ENCODE data around the gene RIOK3. TPM values are rescaled to one million over a fixed set of nuclear protein-coding genes. Genes with fewer than 3 reads are reported as not detected.
"Not testable (repeated sequence)": the region's sequence is repeated elsewhere in the genome, so short reads cannot be mapped to it uniquely, and the experiment has no call there.

RIOK3 gene
- 25.6 and 34.9 TPM in 2 replicates for total RNA-seq (2014; rRNA removed; shearing (Covaris generic))

- DNase-seq (ENCODE audit: low spot score): peak; percentile 95
Observed at GRCh38 chr18:23452728-23453679, at the start of gene RIOK3. RIOK3 (plus strand) TSS chr18:23453287; CDS start chr18:23453440, 153 bp downstream.

DNA sequence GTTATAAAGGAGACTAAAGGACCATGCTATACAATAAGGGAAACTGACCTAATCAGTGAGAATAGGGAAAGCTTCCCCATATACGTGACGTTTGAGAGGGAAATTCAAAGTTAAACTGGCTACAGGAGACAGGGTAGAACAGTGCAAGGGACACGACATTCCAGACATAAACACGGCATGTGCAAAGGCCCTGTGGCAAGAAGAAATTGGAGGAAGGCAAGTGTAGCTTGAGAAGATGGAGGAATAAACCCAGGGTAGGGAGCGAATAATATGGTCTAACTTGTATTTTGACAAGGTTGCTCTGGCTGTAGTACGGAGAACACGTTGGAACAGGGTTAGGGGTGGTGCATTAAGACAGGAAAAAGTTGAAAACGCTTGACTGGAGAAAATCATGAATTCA, 49.8 kb upstream of the RIOK3 start:
- DNase-seq (ENCODE audit: low spot score): no peak

GRCh38 chr18:23405636-23406035, 47.5 kb upstream of the RIOK3 start:
- DNase-seq (ENCODE audit: low spot score): no peak

DNA sequence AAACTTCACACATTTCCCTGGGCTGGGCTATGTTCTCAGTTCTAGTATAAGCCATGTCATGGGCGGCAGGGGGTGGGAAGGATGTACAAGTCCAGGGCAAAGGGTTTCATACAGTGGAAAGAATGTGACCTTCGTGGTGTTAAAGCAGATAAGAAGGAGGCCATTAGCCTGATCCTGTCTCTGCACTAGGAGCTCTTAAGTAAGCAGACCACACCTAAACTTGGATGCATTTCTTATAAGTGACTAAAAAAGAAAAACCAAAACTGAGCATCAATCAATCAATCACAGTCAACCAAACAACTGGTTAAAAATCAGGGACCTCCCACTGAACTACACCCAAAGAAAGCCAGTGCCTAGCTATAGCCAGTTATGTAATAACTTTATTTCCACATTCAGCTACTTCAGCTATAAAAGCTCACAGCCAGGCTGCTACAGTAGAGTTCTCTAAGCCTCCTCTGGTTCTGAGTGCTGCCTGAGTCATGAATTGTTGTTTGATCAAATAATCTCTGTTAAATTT, 46.8 kb upstream of the RIOK3 start:
- no peak for DNase-seq (ENCODE audit: low spot score)

DNA sequence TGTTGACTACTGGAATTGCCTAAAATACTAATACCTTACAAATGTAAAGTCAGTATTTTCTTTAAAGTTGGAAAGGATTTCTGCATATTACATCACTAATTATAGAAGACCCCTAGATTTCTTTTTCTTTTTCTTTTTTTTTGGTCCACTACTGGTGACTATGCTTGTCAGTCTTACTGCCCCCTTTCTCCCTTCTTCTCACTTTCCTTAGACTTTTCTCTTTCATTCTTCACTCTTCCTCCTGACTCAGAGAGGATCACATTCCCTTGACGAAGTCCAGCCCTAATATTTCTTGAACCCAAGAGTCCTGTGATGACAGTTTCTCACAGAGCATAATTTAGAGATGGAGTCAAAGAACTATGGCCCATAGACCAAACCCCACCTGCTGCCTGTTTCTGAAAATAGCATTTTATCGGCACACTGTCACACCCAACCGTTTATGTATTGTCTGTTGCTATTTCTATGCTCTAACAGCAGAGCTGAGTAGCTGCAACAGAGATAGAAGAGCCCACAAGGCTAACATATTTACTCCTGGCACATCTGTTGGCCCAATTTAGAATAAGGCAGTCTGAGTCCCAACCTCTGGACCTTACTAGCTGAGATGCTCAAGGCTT, 40.6 kb upstream of the RIOK3 start:
- DNase-seq (ENCODE audit: low spot score): no peak

- DNase-seq (ENCODE audit: low spot score): no peak
Observed at GRCh38 chr18:23415515-23415914, 37.6 kb upstream of the RIOK3 start.

DNA sequence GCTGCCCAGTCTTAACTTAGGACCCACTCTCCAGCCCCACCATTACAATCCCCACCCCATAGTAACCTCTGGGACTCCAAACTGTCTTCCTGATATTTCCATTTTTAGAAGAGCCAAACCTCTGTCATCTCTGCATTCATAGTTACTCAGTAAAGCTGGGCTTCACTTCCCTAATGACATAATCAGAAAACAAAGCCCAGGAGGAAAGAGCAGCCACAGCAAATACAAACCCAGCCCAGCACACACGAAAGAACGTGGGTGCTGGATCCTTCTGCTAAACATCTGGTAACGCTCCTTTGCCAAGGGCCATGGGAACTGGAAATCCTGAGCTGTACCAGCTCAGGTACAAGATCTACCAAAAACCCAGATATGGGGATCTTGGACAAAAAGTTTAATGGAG, 36.8 kb upstream of the RIOK3 start:
- DNase-seq (ENCODE audit: low spot score): no peak

DNA sequence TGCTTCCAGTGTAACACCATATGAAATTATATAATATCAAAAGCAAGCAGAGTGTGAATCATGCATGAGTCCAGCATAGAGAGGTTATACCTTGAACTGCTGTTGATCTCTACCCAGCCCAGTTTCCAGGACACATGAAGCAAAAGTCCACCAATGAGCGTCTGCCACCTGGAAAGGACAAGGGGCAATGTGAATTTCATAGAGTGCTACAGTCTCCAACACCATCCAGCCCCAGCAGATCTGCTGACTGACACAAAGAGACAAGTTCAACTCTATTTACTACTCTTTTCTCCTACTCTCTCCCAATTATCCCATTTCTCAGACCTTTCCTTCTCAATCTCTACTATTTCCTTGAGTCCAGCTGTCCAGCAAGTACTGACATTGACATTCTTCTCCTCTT, 31.8 kb upstream of the RIOK3 start:
- DNase-seq (ENCODE audit: low spot score): no peak

GRCh38 chr18:23422751-23423418, 30.2 kb upstream of the RIOK3 start:
- peak; percentile 58 for DNase-seq (ENCODE audit: low spot score)

DNA sequence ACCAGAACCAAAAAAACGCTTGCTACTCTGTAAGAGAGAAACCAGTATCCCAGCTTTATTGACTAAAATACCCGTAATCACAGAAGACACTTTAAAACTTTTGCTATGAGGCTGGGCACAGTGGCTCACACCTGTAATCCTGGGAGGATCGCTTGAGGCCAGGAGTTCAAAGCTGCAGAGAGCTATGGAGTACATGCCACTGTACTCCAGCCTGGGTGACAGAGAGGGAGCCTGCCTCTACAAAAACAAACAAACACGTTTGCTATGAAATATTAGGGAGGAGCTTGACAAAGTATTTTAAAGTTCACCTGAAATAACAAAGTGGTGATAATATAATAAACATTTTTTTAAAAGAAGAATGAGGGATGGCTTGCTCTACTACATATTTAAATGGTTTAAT, 28.5 kb upstream of the RIOK3 start:
- no peak for DNase-seq (ENCODE audit: low spot score)

DNA sequence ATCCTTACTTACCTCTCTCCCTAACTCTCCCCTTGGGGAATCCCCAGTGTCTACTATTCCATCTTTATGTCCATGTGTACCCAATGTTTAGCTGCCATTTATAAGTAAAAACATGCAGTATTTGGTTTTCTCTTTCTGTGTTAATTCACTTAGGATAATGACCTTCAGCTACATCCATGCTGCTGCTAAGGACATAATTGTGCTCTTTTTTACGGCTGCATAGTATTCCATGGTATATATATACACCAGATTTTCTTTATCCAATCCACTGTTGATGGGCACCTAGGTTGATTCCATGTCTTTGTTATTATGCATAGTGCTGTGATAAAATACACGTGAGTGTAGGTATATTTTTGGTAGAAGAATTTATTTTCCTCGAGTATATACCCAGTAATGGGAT, 24.3 kb upstream of the RIOK3 start:
- DNase-seq (ENCODE audit: low spot score): no peak

GRCh38 chr18:23429538-23429937, 23.5 kb upstream of the RIOK3 start:
- DNase-seq (ENCODE audit: low spot score): not testable (repeated sequence)

DNA sequence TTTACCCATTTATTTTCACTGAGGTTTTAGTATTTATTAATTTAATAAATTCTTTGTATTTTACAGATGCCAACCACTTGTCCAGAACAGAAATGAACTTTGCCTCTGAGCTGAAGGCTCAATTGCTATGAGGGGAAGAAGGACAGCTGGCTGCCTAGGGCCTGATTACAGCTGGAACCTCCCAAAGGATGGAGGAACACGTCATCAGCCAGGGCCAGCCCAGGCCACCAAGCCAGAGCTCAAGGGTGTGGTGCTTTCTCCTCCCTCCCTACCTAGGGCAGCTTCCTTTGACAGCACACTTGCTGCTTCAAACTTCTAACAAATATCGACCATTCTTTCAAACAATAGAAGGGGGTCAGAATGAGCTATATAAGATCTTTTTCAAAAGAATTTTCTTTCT, 19.7 kb upstream of the RIOK3 start:
- no peak for DNase-seq (ENCODE audit: low spot score)

- peak; percentile 44 for DNase-seq (ENCODE audit: low spot score)
Observed at GRCh38 chr18:23437357-23438045, 15.6 kb upstream of the RIOK3 start.

- no peak for DNase-seq (ENCODE audit: low spot score)
Observed at GRCh38 chr18:23438046-23438377, 15.1 kb upstream of the RIOK3 start.

DNA sequence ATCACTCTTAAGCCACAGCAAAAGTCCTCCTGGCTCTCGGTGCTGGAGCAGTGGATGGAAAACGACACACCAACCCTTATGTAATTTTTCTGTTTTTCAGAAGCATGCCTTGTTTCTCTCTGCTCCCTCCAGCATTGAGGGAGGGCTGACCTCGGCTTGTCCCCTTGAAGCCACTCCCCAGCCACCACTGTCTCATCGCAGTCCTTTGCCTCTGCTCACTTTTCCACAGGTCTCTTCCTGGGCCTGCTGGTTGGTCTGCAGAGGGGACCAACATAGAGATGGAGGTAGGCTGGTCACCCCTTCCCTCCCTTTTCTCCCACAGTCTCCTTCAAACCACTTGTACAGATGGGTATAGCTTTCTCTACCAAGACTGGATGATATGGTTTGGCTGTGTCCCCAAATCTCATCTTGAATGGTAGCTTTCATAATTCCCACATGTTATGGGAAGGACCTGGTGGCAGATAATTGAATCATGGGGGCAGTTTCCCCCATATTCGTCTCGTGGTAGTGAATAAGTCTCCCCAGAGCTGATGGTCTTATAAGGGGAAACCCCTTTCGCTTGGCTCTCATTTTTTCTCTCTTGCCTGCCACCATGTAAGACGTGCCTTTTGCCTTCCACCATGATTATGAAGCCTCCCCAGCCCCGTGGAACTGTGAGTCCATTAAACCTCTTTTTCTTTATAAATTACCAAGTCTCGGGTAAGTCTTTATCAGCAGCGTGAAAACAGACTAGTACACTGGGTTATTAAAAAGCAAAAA, 14.3 kb upstream of the RIOK3 start:
- no peak for DNase-seq (ENCODE audit: low spot score)

- DNase-seq (ENCODE audit: low spot score): no peak
Observed at GRCh38 chr18:23440131-23440530, 13.0 kb upstream of the RIOK3 start.

GRCh38 chr18:23442958-23443357, 10.1 kb upstream of the RIOK3 start:
- no peak for DNase-seq (ENCODE audit: low spot score)

DNA sequence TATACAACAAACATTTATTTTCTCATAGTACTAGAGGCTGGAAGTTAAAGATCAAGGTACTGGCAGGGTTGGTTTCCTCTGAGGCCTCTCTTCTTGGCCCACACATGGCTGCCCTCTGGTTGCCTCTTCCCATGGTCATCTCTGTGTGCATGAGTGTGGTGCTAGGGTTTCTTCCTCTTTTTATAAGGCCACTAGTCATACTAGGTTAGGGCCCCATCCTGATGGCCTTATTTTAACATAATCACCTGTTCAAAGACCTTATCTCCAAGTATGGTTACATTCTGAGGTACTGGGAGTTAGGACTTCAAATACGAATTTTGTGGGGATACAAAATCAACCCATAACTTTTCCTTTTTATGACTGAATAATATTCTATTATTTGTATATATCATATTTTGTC, 4.8 kb upstream of the RIOK3 start:
- DNase-seq (ENCODE audit: low spot score): no peak

DNA sequence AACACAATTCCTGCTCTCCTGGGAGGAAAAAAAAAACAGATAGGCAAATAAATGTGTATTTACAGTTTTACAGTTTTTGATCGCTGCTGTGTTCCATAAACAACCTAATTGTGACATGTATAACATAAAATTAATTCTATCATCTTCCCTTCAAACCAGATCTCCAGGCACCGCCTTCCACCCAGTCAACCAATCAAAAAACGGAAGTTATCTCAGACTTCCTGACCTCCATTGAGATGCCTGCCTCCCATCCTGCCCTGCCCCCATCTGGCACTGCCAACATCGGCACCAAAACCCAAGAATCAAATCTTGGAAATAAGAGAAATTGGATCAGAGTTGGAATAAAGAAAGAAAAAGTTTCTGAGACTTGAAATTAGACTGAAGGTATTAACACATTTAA, 3.1 kb upstream of the RIOK3 start:
- no peak for DNase-seq (ENCODE audit: low spot score)

DNA sequence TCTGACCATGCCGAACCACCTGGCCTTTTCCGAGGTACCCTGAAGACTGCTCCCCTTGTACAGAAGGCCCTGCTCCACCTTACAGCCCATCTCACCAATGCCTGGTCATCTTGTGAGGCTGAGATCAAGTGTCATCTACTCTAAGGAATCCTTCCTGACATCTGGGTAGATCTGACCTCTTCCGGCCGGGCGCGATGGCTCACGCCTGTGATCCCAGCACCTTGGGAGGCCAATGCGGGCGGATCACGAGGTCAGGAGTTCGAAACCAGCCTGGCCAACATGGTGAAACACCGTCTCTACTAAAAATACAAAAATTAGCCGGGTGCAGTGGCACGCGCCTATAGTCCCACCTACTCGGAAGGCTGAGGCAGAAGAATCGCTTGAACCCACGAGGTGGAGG, 2.1 kb upstream of the RIOK3 start:
- DNase-seq (ENCODE audit: low spot score): no peak

Data from H4 (cell line).